Measurements from ENCODE around the gene VWA8.
"Not testable (repeated sequence)": the region's sequence is repeated elsewhere in the genome, so short reads cannot be mapped to it uniquely, and the experiment has no call there.

VWA8 gene

GRCh38 chr13:41745496-41745895 is 215.4 kb downstream of the VWA8 start:
- not testable (repeated sequence) for DNase-seq (ENCODE audit: low read depth in 2 of 2)

- no peak for DNase-seq (ENCODE audit: low read depth in 2 of 2)
These were observed 217.9 kb downstream of the VWA8 start for GRCh38 chr13:41742917-41743552.

- no peak for DNase-seq (ENCODE audit: low read depth in 2 of 2)
These were observed 220.4 kb downstream of the VWA8 start for GRCh38 chr13:41740479-41740878.

- DNase-seq (ENCODE audit: low read depth in 2 of 2), result no peak
These were observed 238.0 kb downstream of the VWA8 start for GRCh38 chr13:41722684-41723535.

- DNase-seq (ENCODE audit: low read depth in 2 of 2), result no peak
These were observed 239.9 kb downstream of the VWA8 start for GRCh38 chr13:41720839-41721561.

- no peak for DNase-seq (ENCODE audit: low read depth in 2 of 2)
These were observed 244.7 kb downstream of the VWA8 start for GRCh38 chr13:41716236-41716635.

GRCh38 chr13:41713405-41713804 is 247.5 kb downstream of the VWA8 start:
- DNase-seq (ENCODE audit: low read depth in 2 of 2), result no peak

GRCh38 chr13:41710771-41711170 is 250.1 kb downstream of the VWA8 start:
- DNase-seq (ENCODE audit: low read depth in 2 of 2), result no peak

- DNase-seq (ENCODE audit: low read depth in 2 of 2), result no peak
These were observed 251.4 kb downstream of the VWA8 start for GRCh38 chr13:41709511-41709910.

- no peak for DNase-seq (ENCODE audit: low read depth in 2 of 2)
These were observed 252.2 kb downstream of the VWA8 start for GRCh38 chr13:41708713-41709112.

- no peak for DNase-seq (ENCODE audit: low read depth in 2 of 2)
These were observed 253.6 kb downstream of the VWA8 start for GRCh38 chr13:41707194-41707821.

- DNase-seq (ENCODE audit: low read depth in 2 of 2), result no peak
These were observed 254.8 kb downstream of the VWA8 start for GRCh38 chr13:41706152-41706551.

GRCh38 chr13:41702540-41702939 is 258.4 kb downstream of the VWA8 start:
- no peak for DNase-seq (ENCODE audit: low read depth in 2 of 2)

- DNase-seq (ENCODE audit: low read depth in 2 of 2), result no peak
These were observed 259.2 kb downstream of the VWA8 start for GRCh38 chr13:41701676-41702075.

- no peak for DNase-seq (ENCODE audit: low read depth in 2 of 2)
These were observed 260.1 kb downstream of the VWA8 start for GRCh38 chr13:41700790-41701310.

GRCh38 chr13:41699759-41700158 is 261.1 kb downstream of the VWA8 start:
- no peak for DNase-seq (ENCODE audit: low read depth in 2 of 2)

- DNase-seq (ENCODE audit: low read depth in 2 of 2), result no peak
These were observed 263.3 kb downstream of the VWA8 start for GRCh38 chr13:41697578-41697977.

- DNase-seq (ENCODE audit: low read depth in 2 of 2), result no peak
These were observed 264.5 kb downstream of the VWA8 start for GRCh38 chr13:41696163-41697003.

GRCh38 chr13:41694545-41695301 is 266.2 kb downstream of the VWA8 start:
- no peak for DNase-seq (ENCODE audit: low read depth in 2 of 2)

- no peak for DNase-seq (ENCODE audit: low read depth in 2 of 2)
These were observed 267.5 kb downstream of the VWA8 start for GRCh38 chr13:41693434-41693833.

Measured in stimulated activated CD4-positive, alpha-beta T cell treated with anti-CD3 and anti-CD28 coated beads, Interleukin-12 subunit alpha, Interleukin-12 subunit beta, amount 100 ng/mL, for 24 hours (primary cell).